Neural cell (in vitro differentiated cells): ENCODE data around the gene LRMDA.

Source experiments
- EP300 ChIP-seq: fragments of 450-650 bp; conservative IDR thresholded peaks from 2 replicates; pipeline ENCODE4 v1.6.1; 2014; ENCODE audit warnings: antibody characterized with exemption, mild to moderate bottlenecking, moderate library complexity; ENCODE audit not compliant: poor library complexity, severe bottlenecking
- EZH2 ChIP-seq: fragments of 200-600, 300-800 bp; shearing (Covaris generic), sonication (generic); IDR thresholded peaks from 2 replicates; pipeline ENCODE4 v1.6.1; 2014; ENCODE audit warnings: antibody characterized with exemption, low read length, borderline replicate concordance, mild to moderate bottlenecking; ENCODE audit not compliant: insufficient read depth, poor library complexity, severe bottlenecking
- MXI1 ChIP-seq: fragments of 450-650 bp; conservative IDR thresholded peaks from 2 replicates; pipeline ENCODE4 v1.6.1; 2014; ENCODE audit warnings: antibody characterized with exemption, mild to moderate bottlenecking; ENCODE audit not compliant: poor library complexity, severe bottlenecking
- POLR2AphosphoS5 ChIP-seq: IDR thresholded peaks from 2 replicates; pipeline ENCODE4 v1.6.1; 2012
- RAD21 ChIP-seq: fragments of 450-650 bp; conservative IDR thresholded peaks from 2 replicates; pipeline ENCODE4 v1.6.1; 2014; ENCODE audit warnings: antibody characterized with exemption, mild to moderate bottlenecking, moderate library complexity
- SMC3 ChIP-seq: fragments of 450-650 bp; conservative IDR thresholded peaks from 2 replicates; pipeline ENCODE4 v1.6.1; 2014; ENCODE audit warnings: antibody characterized with exemption, mild to moderate bottlenecking, moderate library complexity; ENCODE audit not compliant: poor library complexity
- TAF1 ChIP-seq: IDR thresholded peaks from 2 replicates; pipeline ENCODE4 v1.6.1; 2012; ENCODE audit warnings: low read depth
- TF ChIP-seq, protein P1 (sequence below): fragments of 450-650 bp; IDR thresholded peaks from 2 replicates; pipeline ENCODE4 v1.5.1; 2014; ENCODE audit warnings: antibody characterized with exemption, mild to moderate bottlenecking, moderate library complexity; ENCODE audit not compliant: poor library complexity, severe bottlenecking
- TF ChIP-seq, protein P2 (sequence below): IDR thresholded peaks from 2 replicates; pipeline ENCODE4 v1.6.1; 2012; ENCODE audit warnings: borderline replicate concordance

DNA sequence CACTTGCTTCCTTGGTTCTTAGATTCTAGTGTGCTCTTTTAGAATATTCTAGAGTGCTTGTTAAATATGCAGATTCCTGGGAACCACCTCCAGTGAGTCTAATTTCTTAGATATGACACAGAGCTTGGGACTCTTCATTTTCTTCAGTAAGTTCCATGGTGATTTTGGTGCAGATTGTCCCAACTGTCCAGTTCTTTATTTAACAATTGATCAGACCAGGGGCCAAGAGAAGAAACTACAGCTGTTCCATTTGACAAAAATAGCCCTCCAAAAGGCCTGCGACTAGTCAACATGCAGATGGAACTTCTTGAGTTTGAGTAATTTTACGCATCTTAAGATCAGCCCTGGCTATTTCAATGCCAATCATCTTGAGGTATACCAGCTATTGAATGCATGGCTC is 760.7 kb downstream of the LRMDA start:
- TF ChIP-seq, protein P1, sequence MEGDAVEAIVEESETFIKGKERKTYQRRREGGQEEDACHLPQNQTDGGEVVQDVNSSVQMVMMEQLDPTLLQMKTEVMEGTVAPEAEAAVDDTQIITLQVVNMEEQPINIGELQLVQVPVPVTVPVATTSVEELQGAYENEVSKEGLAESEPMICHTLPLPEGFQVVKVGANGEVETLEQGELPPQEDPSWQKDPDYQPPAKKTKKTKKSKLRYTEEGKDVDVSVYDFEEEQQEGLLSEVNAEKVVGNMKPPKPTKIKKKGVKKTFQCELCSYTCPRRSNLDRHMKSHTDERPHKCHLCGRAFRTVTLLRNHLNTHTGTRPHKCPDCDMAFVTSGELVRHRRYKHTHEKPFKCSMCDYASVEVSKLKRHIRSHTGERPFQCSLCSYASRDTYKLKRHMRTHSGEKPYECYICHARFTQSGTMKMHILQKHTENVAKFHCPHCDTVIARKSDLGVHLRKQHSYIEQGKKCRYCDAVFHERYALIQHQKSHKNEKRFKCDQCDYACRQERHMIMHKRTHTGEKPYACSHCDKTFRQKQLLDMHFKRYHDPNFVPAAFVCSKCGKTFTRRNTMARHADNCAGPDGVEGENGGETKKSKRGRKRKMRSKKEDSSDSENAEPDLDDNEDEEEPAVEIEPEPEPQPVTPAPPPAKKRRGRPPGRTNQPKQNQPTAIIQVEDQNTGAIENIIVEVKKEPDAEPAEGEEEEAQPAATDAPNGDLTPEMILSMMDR: no peak
- TF ChIP-seq TAF1 (no peak), POLR2AphosphoS5 (no peak), EZH2 (no peak), EP300 (no peak), RAD21 (no peak), SMC3 (no peak), MXI1 (no peak)
- TF ChIP-seq, protein P2, sequence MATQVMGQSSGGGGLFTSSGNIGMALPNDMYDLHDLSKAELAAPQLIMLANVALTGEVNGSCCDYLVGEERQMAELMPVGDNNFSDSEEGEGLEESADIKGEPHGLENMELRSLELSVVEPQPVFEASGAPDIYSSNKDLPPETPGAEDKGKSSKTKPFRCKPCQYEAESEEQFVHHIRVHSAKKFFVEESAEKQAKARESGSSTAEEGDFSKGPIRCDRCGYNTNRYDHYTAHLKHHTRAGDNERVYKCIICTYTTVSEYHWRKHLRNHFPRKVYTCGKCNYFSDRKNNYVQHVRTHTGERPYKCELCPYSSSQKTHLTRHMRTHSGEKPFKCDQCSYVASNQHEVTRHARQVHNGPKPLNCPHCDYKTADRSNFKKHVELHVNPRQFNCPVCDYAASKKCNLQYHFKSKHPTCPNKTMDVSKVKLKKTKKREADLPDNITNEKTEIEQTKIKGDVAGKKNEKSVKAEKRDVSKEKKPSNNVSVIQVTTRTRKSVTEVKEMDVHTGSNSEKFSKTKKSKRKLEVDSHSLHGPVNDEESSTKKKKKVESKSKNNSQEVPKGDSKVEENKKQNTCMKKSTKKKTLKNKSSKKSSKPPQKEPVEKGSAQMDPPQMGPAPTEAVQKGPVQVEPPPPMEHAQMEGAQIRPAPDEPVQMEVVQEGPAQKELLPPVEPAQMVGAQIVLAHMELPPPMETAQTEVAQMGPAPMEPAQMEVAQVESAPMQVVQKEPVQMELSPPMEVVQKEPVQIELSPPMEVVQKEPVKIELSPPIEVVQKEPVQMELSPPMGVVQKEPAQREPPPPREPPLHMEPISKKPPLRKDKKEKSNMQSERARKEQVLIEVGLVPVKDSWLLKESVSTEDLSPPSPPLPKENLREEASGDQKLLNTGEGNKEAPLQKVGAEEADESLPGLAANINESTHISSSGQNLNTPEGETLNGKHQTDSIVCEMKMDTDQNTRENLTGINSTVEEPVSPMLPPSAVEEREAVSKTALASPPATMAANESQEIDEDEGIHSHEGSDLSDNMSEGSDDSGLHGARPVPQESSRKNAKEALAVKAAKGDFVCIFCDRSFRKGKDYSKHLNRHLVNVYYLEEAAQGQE: no peak
